A673 (cell line): ENCODE results near the gene PIRT.

Experiments
- CTCF ChIP-seq: fragments of 300-800, 200-600 bp; sonication (generic); conservative IDR thresholded peaks from 2 replicates; pipeline ENCODE4 v1.5.1; 2017; ENCODE audit warnings: low read depth, mild to moderate bottlenecking, antibody characterized with exemption, low read length, moderate library complexity, mixed read lengths
- EZH2 ChIP-seq: fragments of 200-600 bp; sonication (generic); IDR thresholded peaks from 2 replicates; pipeline ENCODE4 v1.6.1; 2017; ENCODE audit warnings: borderline replicate concordance, low read depth, mild to moderate bottlenecking, mixed read lengths, antibody characterized with exemption, low read length; ENCODE audit not compliant: poor library complexity, severe bottlenecking

- no peak for TF ChIP-seq CTCF
- no peak for TF ChIP-seq EZH2
These were observed 39.0 kb downstream of the PIRT start for GRCh38 chr17:10798910-10799309.
